ENCODE results near the gene SLC16A14.

DNA sequence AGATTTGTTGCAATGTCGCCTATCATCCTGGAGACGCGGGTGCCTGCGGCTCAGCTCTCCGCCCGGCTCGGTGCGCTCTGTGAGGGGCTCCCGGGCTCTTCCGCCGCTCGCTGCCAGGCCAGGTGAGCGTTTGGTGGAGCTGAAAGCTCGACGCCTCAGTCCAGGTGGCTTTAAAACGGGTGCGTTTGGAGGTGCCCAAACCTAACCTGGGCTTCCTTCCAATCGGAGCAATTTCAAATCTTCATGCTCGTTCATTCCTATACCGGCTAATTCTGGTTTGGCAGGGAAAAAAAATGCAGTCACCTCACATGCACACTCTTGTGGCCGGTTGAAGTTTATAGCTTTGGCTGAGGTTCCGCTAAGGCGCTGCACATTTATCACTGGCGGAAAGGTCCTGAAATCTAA is at the start of gene SLC16A14:
- TF ChIP-seq, protein P1, sequence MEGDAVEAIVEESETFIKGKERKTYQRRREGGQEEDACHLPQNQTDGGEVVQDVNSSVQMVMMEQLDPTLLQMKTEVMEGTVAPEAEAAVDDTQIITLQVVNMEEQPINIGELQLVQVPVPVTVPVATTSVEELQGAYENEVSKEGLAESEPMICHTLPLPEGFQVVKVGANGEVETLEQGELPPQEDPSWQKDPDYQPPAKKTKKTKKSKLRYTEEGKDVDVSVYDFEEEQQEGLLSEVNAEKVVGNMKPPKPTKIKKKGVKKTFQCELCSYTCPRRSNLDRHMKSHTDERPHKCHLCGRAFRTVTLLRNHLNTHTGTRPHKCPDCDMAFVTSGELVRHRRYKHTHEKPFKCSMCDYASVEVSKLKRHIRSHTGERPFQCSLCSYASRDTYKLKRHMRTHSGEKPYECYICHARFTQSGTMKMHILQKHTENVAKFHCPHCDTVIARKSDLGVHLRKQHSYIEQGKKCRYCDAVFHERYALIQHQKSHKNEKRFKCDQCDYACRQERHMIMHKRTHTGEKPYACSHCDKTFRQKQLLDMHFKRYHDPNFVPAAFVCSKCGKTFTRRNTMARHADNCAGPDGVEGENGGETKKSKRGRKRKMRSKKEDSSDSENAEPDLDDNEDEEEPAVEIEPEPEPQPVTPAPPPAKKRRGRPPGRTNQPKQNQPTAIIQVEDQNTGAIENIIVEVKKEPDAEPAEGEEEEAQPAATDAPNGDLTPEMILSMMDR (IDR thresholded peaks at IDR 0.05; ENCODE audit: insufficient read depth, low read depth, low read length) = peak; percentile 29
- TF ChIP-seq EZH2 (IDR thresholded peaks at IDR 0.05; ENCODE audit: insufficient read depth, low read length) = no peak
